ENCODE results near the gene SPAG16. TPM values are rescaled to one million over a fixed set of nuclear protein-coding genes. Genes with fewer than 3 reads are reported as not detected.
"Not testable (repeated sequence)": the region's sequence is repeated elsewhere in the genome, so short reads cannot be mapped to it uniquely, and the experiment has no call there.

SPAG16 gene
- total RNA-seq, 4 donors from 2014 or later, result 34.1 to 59.3 (median 46.8) TPM

DNA sequence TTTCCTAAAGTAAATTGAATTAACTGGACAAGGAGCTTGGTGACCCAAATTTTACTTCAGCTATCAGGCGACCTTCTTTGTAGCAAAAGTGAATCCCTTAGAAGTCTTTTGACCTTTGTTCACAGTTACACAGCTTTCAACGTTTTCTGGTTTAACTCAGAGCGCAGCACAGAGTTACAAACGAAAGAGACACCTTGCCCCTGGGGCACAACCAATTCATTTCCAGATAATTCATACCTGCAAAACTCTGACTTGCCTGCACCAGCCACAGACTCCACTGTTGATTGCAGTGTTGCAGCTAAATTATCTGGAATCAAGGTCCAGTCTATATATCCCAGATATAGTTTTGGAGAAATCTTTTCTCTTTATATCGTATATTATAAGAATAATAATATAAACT, 768.0 kb downstream of the SPAG16 start:
- TF ChIP-seq POLR2A (IDR thresholded peaks at IDR 0.05), result no peak
- TF ChIP-seq, protein P1, sequence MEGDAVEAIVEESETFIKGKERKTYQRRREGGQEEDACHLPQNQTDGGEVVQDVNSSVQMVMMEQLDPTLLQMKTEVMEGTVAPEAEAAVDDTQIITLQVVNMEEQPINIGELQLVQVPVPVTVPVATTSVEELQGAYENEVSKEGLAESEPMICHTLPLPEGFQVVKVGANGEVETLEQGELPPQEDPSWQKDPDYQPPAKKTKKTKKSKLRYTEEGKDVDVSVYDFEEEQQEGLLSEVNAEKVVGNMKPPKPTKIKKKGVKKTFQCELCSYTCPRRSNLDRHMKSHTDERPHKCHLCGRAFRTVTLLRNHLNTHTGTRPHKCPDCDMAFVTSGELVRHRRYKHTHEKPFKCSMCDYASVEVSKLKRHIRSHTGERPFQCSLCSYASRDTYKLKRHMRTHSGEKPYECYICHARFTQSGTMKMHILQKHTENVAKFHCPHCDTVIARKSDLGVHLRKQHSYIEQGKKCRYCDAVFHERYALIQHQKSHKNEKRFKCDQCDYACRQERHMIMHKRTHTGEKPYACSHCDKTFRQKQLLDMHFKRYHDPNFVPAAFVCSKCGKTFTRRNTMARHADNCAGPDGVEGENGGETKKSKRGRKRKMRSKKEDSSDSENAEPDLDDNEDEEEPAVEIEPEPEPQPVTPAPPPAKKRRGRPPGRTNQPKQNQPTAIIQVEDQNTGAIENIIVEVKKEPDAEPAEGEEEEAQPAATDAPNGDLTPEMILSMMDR (IDR thresholded peaks at IDR 0.05), result no peak
- intact Hi-C loops (cut with DNase I), result no loop called here
- Histone ChIP-seq H3K9me3 (no peaks in the 10 kb centered on the region), H3K4me3 (replicated peaks in 1 of 3) (no peak overlapping the region), H3K4me1 (no peaks in the 10 kb centered on the region), H3K27me3 (no peaks in the 10 kb centered on the region), H3K27ac (no peak overlapping the region), H3K36me3 (no peaks in the 10 kb centered on the region)
- 74% methylated on average over 5 of the region's 5 CpGs for WGBS, 2 donors
- no peak for DNase-seq

DNA sequence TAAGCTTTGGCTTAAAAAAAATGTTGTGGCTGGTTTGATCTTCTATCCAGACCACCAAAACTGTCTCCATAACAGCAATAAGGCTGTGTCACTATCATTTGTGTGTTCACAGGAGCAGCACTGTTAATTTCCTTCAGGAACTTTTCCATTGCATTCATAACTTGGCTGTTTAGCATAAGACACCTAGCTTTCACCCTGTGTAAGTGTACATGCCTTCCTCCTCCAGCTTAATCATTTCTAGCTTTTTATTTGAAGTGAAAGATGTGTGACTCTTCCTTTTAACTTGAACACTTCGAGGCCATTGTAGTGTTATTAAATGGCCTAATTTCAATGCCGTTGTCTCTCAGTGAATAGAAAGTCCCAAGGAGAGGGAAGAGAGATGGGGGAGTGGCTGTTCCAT, 773.7 kb downstream of the SPAG16 start:
- 81 to 94% methylated on average over 2 of the region's 2 CpGs for WGBS, 2 donors
- DNase-seq, result no peak
- Histone ChIP-seq H3K9me3 (no peaks in the 10 kb centered on the region), H3K4me1 (no peaks in the 10 kb centered on the region), H3K4me3 (replicated peaks in 1 of 3) (no peak overlapping the region), H3K27me3 (no peaks in the 10 kb centered on the region), H3K36me3 (no peaks in the 10 kb centered on the region), H3K27ac (no peak overlapping the region)
- TF ChIP-seq POLR2A (IDR thresholded peaks at IDR 0.05), result no peak
- TF ChIP-seq, protein P1 (IDR thresholded peaks at IDR 0.05), result no peak
- intact Hi-C loops (cut with DNase I), result no loop called here

DNA sequence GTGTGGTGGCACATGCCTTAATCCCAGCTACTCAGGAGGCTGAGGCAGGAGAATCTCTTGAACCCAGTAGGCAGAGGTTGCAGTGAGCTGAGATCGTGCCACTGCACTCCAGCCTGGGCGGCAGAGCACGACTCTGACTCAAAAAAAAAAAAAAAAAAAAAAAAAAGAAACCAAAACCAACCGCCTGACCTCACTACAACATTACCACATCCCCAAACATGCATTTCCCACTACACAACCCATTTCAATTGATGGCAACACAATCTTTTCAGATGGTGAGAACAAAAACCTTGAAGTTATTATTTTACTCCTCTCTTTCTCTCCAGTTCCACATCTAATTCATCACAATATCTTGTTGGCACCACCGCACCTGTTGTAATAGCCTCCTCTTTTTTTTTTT, 778.0 kb downstream of the SPAG16 start:
- intact Hi-C loops (cut with DNase I); DNase-seq; H3K4me1 ChIP-seq; H3K9me3 ChIP-seq; H3K27ac ChIP-seq; H3K36me3 ChIP-seq; H3K4me3 ChIP-seq (replicated peaks in 1 of 3); H3K27me3 ChIP-seq: not testable (repeated sequence)
- WGBS, 2 donors, result 87 to 88% methylated on average over 5 of the region's 5 CpGs

DNA sequence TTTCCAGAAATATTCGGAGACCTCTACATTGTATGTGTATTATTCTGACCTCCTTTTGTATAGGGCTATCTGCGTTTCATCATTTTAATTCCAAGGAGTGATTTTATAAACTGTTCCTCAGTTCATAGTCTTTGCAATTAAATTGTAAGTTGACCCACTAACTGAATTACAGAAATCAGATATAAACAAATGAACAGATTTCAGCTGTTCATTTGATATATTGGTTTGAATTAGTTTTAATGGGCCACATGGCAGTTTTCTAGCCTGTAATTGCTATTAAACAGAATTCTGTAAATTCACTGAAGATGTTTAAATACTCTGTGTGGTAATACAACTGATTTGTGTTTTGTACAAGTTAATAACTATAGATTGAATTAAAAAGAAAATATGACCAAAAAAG, 780.2 kb downstream of the SPAG16 start:
- intact Hi-C loops (cut with DNase I), result no loop called here
- 86 to 89% methylated on average over 2 of the region's 2 CpGs for WGBS, 2 donors
- no peaks in the 10 kb centered on the region for H3K9me3 ChIP-seq

DNA sequence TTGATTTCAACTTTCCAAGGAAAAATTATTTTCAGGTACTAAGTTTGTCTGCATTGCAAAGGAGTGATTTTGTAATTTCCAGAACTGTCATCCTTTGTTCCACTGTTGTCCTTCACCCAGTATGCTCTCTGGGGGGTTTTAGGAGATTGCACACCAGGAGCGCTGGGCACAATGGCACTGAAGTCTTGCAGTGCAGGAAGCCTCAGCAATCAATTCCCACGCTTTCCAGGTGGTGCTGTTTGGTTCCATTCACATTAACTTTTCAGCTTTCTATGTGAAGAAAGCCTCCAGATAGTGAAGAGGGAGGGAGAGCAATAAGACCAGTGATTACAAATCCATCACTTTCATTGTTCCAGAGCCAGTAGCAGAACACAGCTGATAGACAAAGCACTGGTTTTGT, 782.6 kb downstream of the SPAG16 start:
- WGBS, 2 donors, result 36 to 46% methylated on average over 2 of the region's 2 CpGs
- Histone ChIP-seq H3K4me1 (no peaks in the 10 kb centered on the region), H3K36me3 (no peaks in the 10 kb centered on the region), H3K4me3 (replicated peaks in 1 of 3) (no peak overlapping the region), H3K27ac (no peak overlapping the region), H3K9me3 (no peaks in the 10 kb centered on the region), H3K27me3 (no peaks in the 10 kb centered on the region)
- intact Hi-C loops (cut with DNase I), result no loop called here
- no peak for DNase-seq
- TF ChIP-seq, protein P1 (IDR thresholded peaks at IDR 0.05), result no peak
- TF ChIP-seq POLR2A (IDR thresholded peaks at IDR 0.05), result no peak

More for the DNA sequence above, 780.2 kb downstream of the SPAG16 start:
- no peak overlapping the region for H3K4me3 ChIP-seq (replicated peaks in 1 of 3)
- H3K36me3 ChIP-seq, result no peaks in the 10 kb centered on the region
- TF ChIP-seq POLR2A (IDR thresholded peaks at IDR 0.05), result no peak
- TF ChIP-seq, protein P1 (IDR thresholded peaks at IDR 0.05), result no peak
- H3K27ac ChIP-seq, result no peak overlapping the region
- H3K27me3 ChIP-seq, result no peaks in the 10 kb centered on the region
- no peak for DNase-seq
- H3K4me1 ChIP-seq, result no peaks in the 10 kb centered on the region

DNA sequence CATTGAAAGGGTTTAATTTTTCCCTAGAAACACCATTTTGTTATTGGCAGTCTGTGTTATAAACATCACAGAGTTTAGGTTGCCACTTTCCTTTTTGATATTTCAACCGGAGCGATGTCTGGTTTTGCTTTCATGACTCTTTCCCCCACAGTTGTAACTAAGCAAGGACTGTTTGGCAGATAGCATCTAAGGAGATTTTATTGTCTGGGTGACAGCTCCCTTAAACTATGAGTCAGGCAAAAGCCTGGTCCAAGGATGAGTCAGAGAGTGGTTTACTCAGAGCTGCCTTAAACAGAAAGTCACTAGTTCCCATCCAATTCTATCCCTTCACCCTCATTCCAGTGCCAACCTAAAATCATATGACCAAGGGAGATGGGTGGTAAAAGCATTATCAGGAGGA, 785.0 kb downstream of the SPAG16 start:
- intact Hi-C loops (cut with DNase I), result no loop called here
- 63 to 67% methylated on average over 2 of the region's 2 CpGs for WGBS, 2 donors
- no peaks in the 10 kb centered on the region for H3K27me3 ChIP-seq
- no peaks in the 10 kb centered on the region for H3K36me3 ChIP-seq
- H3K4me1 ChIP-seq, result no peaks in the 10 kb centered on the region
- no peak for DNase-seq
- no peak overlapping the region for H3K27ac ChIP-seq
- H3K9me3 ChIP-seq, result no peaks in the 10 kb centered on the region
- no peak overlapping the region for H3K4me3 ChIP-seq (replicated peaks in 1 of 3)
- TF ChIP-seq, protein P1 (IDR thresholded peaks at IDR 0.05), result no peak
- TF ChIP-seq POLR2A (IDR thresholded peaks at IDR 0.05), result no peak
